TTC549 (cell line): ENCODE measurements around the gene ZNF628.
A peak's percentile ranks its signal among the peaks of the same experiment; 100 is the strongest.
"Not testable (repeated sequence)": the region's sequence is repeated elsewhere in the genome, so short reads cannot be mapped to it uniquely, and the experiment has no call there.

Experiments
- FAIRE-seq: peaks from 2 replicates; lab custom pipeline; 2012; peaks lifted over from hg19 to GRCh38; lab: Jason Lieb, UNC

ZNF628 gene

DNA sequence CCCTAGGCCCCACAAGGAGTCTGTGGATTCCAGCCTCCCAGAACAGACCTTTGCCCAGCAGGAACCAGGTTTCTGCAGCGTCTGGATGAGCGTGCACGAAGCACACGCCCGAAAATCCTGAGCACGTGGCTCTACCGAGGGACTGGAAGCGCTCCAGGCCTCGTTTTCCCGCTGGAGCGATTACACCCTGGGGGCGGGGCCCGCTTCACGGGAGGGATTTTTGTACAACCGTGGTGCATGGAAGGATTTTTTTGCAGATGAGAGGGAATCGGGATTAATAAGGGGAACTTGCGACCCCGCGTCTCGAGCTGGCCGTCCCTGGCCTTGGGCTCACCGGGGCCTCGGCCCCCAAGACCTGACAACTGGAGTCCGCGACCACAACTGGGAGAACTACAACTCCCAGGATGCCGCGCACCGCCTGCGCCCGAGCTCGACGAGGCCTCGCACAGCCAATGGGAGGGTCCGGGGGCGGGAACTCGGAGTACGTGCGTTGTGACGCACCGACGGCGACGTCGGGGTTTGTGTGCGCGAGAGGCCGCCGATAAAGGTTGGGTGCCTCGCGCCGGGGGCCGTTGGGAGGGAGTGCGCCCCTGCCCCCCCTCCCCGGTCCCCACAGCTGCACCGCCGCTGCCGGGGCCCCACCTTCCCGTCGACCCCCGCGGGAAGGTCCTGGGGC, at the start of gene ZNF628:
ZNF628 (plus strand) TSS at position 518 of the 676 bp plus-strand sequence. CDS start 3,294 bp downstream, outside the sequence.
- FAIRE-seq: no peak

DNA sequence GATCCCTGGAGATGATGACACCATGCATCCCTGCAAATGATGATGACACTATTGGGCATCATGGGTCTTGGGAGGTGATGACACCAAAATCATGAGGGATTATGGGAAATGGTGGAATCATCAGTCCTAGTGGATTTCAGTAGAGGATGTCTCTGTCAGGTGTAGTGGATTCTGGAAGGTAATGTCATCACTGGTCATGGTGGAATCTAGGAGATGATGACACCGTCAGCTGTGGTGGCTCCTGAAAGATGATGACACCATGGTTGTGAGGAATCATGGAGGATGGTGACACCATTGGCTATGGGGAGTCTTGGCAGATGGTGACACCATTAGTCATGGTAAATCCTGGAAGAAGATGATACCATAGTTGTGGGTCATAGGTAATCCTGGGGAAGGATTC, 45.2 kb upstream of the ZNF628 start:
- FAIRE-seq: no peak

- no peak for FAIRE-seq
These were observed 44.0 kb upstream of the ZNF628 start for GRCh38 chr19:55432241-55432959.

DNA sequence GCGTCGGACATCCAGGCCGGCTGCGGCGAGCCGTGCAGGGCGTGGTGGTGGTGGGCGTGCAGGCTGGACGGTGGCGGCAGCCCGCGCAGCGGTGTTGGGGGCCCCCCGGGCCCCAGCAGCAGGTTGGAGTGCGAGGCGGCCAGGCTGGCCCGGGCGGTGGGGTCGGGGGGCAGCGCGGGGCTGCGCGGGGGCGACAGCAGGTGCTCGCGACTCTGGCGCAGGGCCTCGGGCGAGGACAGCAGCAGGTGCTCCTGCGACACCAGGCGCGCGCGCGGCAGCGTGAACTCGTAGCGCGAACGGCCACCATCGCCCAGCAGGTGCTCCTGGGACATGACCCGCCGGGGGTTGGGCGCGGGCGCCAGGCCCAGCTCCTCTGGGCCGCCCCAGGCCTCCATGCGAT, 43.1 kb upstream of the ZNF628 start:
- FAIRE-seq: no peak

- FAIRE-seq: no peak
These were observed 42.0 kb upstream of the ZNF628 start for GRCh38 chr19:55434356-55434919.

- FAIRE-seq: no peak
These were observed 41.4 kb upstream of the ZNF628 start for GRCh38 chr19:55435020-55435419.

- no peak for FAIRE-seq
These were observed 39.6 kb upstream of the ZNF628 start for GRCh38 chr19:55436847-55437246.

- FAIRE-seq: peak; percentile 56
These were observed 39.0 kb upstream of the ZNF628 start for GRCh38 chr19:55437410-55437809.

DNA sequence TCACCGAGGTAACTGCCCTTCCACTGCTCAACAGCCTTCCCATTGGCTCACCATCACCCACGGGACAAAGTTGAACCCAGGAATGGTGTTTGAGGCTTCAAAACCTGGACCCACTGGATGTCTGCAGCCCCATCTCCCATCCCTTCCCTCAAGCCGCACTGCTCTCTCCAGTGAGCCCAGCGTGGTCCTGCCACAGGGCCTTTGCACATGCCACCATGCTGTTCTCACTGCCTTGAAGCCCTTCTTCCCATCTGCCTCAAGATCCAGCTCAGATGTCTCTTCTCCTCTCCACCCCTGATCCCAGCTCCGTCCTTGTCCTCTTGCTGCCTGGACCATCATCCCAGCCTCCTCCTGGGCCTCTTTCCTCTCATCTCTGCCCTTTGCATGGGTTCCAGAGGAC, 37.4 kb upstream of the ZNF628 start:
- no peak for FAIRE-seq

GRCh38 chr19:55440411-55441105, 35.9 kb upstream of the ZNF628 start:
- FAIRE-seq: no peak

- FAIRE-seq: no peak
These were observed 35.1 kb upstream of the ZNF628 start for GRCh38 chr19:55441319-55441691.

DNA sequence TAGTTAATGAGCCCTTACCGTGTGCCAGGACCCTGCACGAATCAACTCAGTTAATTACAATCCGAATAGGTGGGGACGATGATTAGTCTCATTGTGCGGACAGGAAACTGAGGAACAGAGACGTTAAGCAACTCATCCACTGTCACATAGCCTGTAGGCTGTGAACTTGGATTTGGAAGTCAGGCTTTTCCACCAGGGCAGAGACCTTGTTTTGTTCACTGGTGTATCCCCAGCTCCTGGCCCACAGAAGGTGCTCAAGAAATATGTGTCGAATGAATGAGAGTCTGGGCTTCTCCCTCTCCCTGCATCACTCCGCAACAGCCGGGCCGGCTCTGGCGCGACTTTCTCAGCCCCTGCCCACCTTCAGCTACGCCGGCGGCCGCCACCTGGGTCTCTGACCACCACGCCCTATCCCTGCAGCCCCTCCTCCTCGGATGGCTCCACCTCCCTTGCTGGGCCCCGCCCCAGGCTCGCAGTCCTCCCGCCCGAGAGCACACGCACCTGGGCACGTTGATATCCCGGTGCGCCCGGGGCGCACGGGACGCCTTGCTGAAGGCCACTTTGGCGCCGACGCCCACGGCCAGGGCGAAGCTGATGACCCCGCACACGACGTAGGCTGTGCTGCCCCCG, 34.6 kb upstream of the ZNF628 start:
- no peak for FAIRE-seq

DNA sequence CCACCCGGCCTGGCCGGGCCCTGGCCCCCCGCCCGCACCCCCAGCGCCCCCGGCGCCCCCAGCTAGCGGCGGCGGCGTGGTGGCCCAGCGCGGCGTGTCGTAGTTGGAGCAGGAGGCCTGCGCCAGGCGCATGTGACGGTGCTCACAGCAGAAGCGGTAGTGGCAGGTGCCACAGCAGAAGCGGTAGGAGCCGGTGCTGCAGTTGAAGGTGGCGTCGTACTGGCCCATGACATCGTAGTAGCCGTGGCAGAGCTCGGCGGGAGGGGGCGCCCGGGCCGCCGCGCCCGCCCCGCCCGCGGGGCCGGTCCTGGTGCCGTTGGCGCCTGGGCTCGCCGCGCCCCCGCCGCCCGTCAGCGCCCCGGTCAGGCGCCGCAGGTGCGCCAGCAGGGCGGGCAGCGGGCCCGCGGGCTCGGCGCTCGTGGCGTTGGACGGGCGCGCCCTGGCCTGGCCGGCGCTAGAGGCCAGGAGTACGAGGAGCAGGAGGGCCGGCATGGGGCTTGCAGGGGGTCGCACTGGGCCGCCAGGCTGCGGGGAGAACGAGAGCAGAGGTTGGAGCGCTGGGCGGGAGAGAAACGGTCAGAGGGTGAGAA, 34.0 kb upstream of the ZNF628 start:
- no peak for FAIRE-seq

DNA sequence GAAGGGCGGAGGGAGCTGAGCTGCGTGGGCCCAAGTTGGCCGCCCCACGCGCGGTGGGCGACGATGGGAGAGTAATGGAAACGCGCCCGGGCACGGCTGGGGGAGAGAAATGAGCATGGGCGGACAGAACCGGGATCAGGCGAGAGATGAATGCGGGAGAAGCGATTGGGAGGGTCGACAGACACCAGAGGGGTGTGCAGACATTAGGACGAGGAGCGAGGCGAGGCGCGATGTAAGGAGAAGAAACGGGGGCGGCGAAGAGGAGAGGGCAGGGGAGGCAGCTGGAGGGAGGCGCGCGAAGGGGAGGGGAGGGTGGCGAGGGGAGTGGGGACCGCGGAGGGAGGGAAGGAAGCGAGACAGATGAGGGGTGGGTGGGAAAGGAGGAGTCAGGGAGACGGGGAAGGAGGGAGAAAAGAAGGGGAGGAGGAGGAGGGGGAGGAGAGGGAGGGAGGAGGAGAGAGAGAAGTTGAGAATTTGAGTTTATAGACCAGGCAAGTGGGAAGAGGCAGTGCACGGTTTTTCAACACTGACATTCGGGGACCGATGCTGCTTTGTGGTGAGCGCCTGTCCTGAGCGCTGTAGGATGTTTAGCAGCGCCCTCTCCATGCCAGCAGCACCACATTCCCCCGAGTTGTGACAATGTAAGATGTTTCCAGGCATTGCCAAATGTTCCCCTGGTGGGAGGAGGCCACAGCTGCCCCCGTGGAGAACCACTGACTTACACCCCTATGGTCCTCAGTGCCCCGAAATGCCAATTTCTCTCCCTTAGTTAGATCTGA, 33.2 kb upstream of the ZNF628 start, which contains the start of gene SHISA7:
SHISA7 (minus strand) TSS at position 256 of the 779 bp plus-strand sequence. CDS start 437 bp downstream, outside the sequence.
- no peak for FAIRE-seq

- FAIRE-seq: no peak
These were observed 32.5 kb upstream of the ZNF628 start for GRCh38 chr19:55443824-55444480.

DNA sequence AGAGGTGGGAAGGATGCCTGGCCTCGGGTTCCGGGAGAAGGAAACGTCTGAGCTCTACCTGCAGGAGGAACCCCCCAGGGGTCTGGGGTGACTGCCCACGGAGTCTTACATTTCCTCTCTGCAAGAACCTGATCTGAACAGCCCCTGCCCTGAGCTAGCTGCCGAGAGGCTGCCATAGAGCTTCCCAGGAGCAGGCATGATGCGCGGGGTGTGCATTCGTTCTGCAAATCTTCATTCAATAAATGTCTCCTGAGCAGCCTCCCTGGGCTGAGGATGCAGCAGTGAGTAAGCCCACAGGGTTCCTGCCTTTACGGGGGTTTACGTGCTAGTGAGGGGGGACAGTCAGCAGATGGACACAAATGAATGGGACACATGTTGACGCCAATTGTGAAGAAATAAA, 31.8 kb upstream of the ZNF628 start:
- FAIRE-seq: no peak

- FAIRE-seq: no peak
These were observed 30.4 kb upstream of the ZNF628 start for GRCh38 chr19:55446060-55446459.

GRCh38 chr19:55447421-55448174, 28.8 kb upstream of the ZNF628 start:
- FAIRE-seq: no peak

DNA sequence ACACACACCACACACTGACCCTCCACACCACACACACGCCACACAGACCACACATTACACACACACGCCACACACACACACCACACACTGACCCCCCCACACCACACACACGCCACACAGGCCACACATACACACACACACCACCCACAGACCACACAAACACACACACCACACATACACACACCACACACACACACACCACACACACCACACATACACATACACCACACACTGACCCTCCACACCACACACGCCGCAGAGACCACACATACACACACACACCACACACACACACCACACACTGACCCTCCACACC, 28.3 kb upstream of the ZNF628 start:
- FAIRE-seq: not testable (repeated sequence)

DNA sequence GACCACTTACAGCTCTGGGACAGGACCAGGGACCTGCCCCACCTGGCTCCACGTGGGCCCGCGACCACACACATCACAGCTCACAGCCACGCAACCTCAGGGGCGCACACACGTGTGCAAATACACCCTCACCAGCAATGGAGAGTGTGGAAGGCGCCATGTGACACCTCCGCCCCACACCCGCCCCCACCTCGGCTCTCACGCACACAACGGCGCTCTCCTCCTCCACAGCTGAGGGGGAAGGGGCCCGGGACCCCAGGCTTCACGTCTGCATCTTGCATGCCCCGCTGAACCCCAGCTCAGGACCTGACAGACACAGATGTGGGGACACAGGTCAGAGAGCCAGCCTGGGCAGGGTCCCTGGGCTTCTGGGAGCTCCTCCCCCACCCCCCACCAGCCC, 26.9 kb upstream of the ZNF628 start:
- no peak for FAIRE-seq
